Osteoblast (primary cell): Measurements from ENCODE around the gene MEP1A. TPM values are rescaled to one million over a fixed set of nuclear protein-coding genes. Genes with fewer than 3 reads are reported as not detected.
"Not testable (repeated sequence)": the region's sequence is repeated elsewhere in the genome, so short reads cannot be mapped to it uniquely, and the experiment has no call there.

Source experiments
- DNase-seq: peaks from one replicate; pipeline ENCODE4 v3.0.0; 2011; ENCODE audit warnings: low spot score, mixed read lengths; ENCODE audit not compliant: insufficient read length; ENCODE audit errors: missing footprints
- H2AFZ ChIP-seq: 2 replicates; pipeline ENCODE4 v1.6.0; 2011; ENCODE audit warnings: mild to moderate bottlenecking, low read length
- H3K27ac ChIP-seq: 2 replicates; pipeline ENCODE4 v1.5.1; 2011; ENCODE audit warnings: mild to moderate bottlenecking, low read depth, low read length, moderate library complexity
- H3K27me3 ChIP-seq: 2 replicates; pipeline ENCODE4 v1.6.0; 2012; ENCODE audit warnings: mild to moderate bottlenecking, control low read depth, inconsistent platforms, low read length, moderate library complexity; ENCODE audit not compliant: insufficient read depth
- H3K36me3 ChIP-seq: 2 replicates; pipeline ENCODE4 v1.5.1; 2011; ENCODE audit warnings: mild to moderate bottlenecking, low read length, control low read depth, moderate library complexity; ENCODE audit not compliant: insufficient read depth
- H3K4me1 ChIP-seq: 2 replicates; pipeline ENCODE4 v1.5.1; 2011; ENCODE audit warnings: mild to moderate bottlenecking, low read length, control low read depth, moderate library complexity; ENCODE audit not compliant: insufficient read depth
- H3K4me2 ChIP-seq: 2 replicates; pipeline ENCODE4 v1.6.0; 2011; ENCODE audit warnings: mild to moderate bottlenecking, low read length; ENCODE audit not compliant: insufficient read depth
- H3K4me3 ChIP-seq: fragments of 200-600 bp; sonication (generic); 3 replicates; pipeline ENCODE4 v1.5.1; 2012; ENCODE audit warnings: mild to moderate bottlenecking, low read length, inconsistent platforms; ENCODE audit not compliant: insufficient read depth
- H3K79me2 ChIP-seq: 2 replicates; pipeline ENCODE4 v1.6.0; 2012; ENCODE audit warnings: mild to moderate bottlenecking, low read length, control low read depth, inconsistent platforms; ENCODE audit not compliant: insufficient read depth
- H3K9me3 ChIP-seq: 2 replicates; pipeline ENCODE4 v1.5.1; 2011; ENCODE audit warnings: low read depth, low read length, control low read depth
- H4K20me1 ChIP-seq: 2 replicates; pipeline ENCODE4 v1.6.0; 2012; ENCODE audit warnings: mild to moderate bottlenecking, low read length, control low read depth; ENCODE audit not compliant: insufficient read depth
- total RNA-seq: library from RNA; depleted of rRNA; stranded (reverse); fragments of >200 nt; gene quantifications from 2 replicates; pipeline ENCODE4 v1.2.3, GENCODE V29; 2012
- TF ChIP-seq, protein P1 (sequence below): IDR thresholded peaks from 2 replicates; pipeline ENCODE4 v1.5.1; 2011; ENCODE audit warnings: mild to moderate bottlenecking, low read depth, low read length, moderate library complexity; ENCODE audit errors: extremely low read depth

MEP1A gene
- total RNA-seq, 1 donor, result not detected

DNA sequence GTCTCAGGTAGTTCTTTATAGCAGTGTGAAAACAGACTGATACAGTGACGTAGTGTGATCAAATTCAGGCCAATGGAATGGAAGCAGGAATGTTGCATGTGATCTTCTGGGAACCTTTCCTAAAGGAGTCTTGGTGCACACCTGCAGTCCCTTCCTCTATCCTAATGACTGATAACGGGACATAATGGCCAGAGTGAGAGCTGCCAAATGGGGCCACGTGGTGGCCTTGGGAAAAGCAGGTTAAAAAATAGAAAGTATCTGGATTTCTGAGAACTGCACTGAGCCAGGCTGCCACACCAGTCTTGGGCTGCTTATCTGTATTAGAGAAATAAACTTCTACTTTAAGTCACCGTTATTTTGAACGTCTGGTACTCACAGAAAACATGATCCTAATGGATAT, 51.9 kb downstream of the MEP1A start:
- Histone ChIP-seq H3K9me3 (no peaks in the 10 kb centered on the region), H3K36me3 (no peaks in the 10 kb centered on the region), H3K4me1 (no peaks in the 10 kb centered on the region), H3K4me2 (no peak overlapping the region), H4K20me1 (no peaks in the 10 kb centered on the region), H2AFZ (no peak overlapping the region), H3K27me3 (no peaks in the 10 kb centered on the region), H3K27ac (no peak overlapping the region), H3K79me2 (no peaks in the 10 kb centered on the region), H3K4me3 (no peak overlapping the region)
- TF ChIP-seq, protein P1, sequence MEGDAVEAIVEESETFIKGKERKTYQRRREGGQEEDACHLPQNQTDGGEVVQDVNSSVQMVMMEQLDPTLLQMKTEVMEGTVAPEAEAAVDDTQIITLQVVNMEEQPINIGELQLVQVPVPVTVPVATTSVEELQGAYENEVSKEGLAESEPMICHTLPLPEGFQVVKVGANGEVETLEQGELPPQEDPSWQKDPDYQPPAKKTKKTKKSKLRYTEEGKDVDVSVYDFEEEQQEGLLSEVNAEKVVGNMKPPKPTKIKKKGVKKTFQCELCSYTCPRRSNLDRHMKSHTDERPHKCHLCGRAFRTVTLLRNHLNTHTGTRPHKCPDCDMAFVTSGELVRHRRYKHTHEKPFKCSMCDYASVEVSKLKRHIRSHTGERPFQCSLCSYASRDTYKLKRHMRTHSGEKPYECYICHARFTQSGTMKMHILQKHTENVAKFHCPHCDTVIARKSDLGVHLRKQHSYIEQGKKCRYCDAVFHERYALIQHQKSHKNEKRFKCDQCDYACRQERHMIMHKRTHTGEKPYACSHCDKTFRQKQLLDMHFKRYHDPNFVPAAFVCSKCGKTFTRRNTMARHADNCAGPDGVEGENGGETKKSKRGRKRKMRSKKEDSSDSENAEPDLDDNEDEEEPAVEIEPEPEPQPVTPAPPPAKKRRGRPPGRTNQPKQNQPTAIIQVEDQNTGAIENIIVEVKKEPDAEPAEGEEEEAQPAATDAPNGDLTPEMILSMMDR, result no peak
- DNase-seq, result no peak

DNA sequence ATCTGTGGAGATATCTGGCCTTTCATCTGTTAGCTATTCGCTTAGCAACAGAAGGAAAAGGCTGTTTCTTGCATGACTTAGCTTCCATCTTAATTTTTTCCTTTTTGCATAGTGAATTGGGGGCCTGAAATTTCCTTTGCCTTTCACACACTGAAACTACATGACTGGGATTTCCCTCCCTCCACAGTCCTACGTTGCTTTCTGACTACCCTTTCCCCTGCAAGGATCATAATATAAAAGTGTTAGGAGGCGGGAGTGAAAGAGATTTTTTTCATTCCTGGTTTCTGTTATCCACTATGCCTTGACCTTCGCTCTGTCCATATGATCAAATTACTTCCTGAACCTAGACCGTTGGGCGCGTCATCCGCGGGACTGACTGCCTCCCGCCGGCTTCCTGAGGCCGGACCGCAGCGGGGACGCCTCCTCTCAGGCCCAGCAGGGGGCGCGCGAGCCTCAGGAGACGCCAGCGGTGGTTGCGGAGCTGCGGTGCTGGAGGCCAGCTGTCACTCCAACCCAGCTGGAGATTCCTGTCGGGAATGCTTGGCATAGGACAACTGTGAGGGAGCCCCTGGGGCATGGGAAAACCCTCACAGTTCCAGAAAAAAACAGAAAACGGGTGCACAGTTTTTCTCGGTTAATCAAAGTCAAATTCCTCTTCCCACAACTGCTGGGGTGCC, 55.6 kb downstream of the MEP1A start:
- no peaks in the 10 kb centered on the region for H3K9me3 ChIP-seq
- H3K27me3 ChIP-seq, result no peaks in the 10 kb centered on the region
- peak overlapping the region; percentile 60 for H3K4me2 ChIP-seq
- H4K20me1 ChIP-seq, result no peaks in the 10 kb centered on the region
- no peak overlapping the region for H3K27ac ChIP-seq
- H3K4me3 ChIP-seq, result peak overlapping the region; percentile 7
- no peaks in the 10 kb centered on the region for H3K36me3 ChIP-seq
- H3K79me2 ChIP-seq, result no peaks in the 10 kb centered on the region
- TF ChIP-seq, protein P1, result peak; percentile 88
- peak overlapping the region; percentile 45 for H2AFZ ChIP-seq
- no peaks in the 10 kb centered on the region for H3K4me1 ChIP-seq
- DNase-seq, result peak; percentile 78

- Histone ChIP-seq H3K4me2 (peak overlapping the region; percentile 60), H3K27me3 (no peaks in the 10 kb centered on the region), H3K4me1 (no peaks in the 10 kb centered on the region), H3K27ac (no peak overlapping the region), H3K79me2 (no peaks in the 10 kb centered on the region), H4K20me1 (no peaks in the 10 kb centered on the region), H3K4me3 (no peak overlapping the region), H3K9me3 (no peaks in the 10 kb centered on the region), H3K36me3 (no peaks in the 10 kb centered on the region), H2AFZ (no peak overlapping the region)
- TF ChIP-seq, protein P1, result no peak
- DNase-seq, result no peak
These were observed 56.1 kb downstream of the MEP1A start for GRCh38 chr6:46849361-46849690.

DNA sequence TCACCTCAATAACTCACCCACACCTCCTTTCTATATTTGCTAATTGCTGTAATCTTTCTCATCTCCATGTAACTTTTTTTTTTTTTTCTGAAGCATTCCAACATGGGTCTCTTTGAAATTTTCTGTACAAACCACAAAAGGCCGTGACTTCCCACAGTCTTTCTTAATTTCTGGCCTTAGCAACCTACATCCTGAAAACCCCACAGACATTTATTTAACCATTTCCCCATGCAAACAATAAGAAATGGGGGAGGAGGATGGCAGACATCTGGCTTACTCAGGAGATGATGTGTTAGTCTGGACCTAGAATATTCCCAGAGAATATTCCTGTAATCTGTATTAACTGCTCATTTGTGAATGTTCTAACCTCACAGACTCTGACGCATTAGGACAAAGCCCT, 57.6 kb downstream of the MEP1A start:
- no peak for DNase-seq

GRCh38 chr6:46851576-46851975, 58.4 kb downstream of the MEP1A start:
- not testable (repeated sequence) for H3K79me2 ChIP-seq, H3K27me3 ChIP-seq, H3K4me3 ChIP-seq, H3K4me2 ChIP-seq, H2AFZ ChIP-seq, DNase-seq, H3K9me3 ChIP-seq, H3K36me3 ChIP-seq, H3K27ac ChIP-seq, H4K20me1 ChIP-seq, H3K4me1 ChIP-seq

More for the DNA sequence above, 57.6 kb downstream of the MEP1A start:
- Histone ChIP-seq H4K20me1 (no peaks in the 10 kb centered on the region), H3K27me3 (no peaks in the 10 kb centered on the region), H3K4me1 (no peaks in the 10 kb centered on the region), H3K36me3 (no peaks in the 10 kb centered on the region), H3K9me3 (no peaks in the 10 kb centered on the region), H3K27ac (no peak overlapping the region), H3K4me2 (no peak overlapping the region), H3K4me3 (no peak overlapping the region), H3K79me2 (no peaks in the 10 kb centered on the region), H2AFZ (no peak overlapping the region)
- TF ChIP-seq, protein P1, result no peak
